Amygdala (tissue), 56 donors: ENCODE results near the gene ZNF366.

ENCODE experiments used
- DNase-seq, 56 donors: peaks; one replicate each; lab custom pipeline; 2025; lab: John Stamatoyannopoulos, UW

ZNF366 gene

GRCh38 chr5:72447751-72448150 is 59.5 kb downstream of the ZNF366 start:
- no peak for DNase-seq

- no peak for DNase-seq
These were observed 61.2 kb downstream of the ZNF366 start for GRCh38 chr5:72445969-72446368.

- DNase-seq = no peak
These were observed 63.3 kb downstream of the ZNF366 start for GRCh38 chr5:72443883-72444282.

GRCh38 chr5:72441862-72442540 is 65.2 kb downstream of the ZNF366 start:
- no peak for DNase-seq

GRCh38 chr5:72441094-72441723 is 66.0 kb downstream of the ZNF366 start:
- DNase-seq = no peak

DNA sequence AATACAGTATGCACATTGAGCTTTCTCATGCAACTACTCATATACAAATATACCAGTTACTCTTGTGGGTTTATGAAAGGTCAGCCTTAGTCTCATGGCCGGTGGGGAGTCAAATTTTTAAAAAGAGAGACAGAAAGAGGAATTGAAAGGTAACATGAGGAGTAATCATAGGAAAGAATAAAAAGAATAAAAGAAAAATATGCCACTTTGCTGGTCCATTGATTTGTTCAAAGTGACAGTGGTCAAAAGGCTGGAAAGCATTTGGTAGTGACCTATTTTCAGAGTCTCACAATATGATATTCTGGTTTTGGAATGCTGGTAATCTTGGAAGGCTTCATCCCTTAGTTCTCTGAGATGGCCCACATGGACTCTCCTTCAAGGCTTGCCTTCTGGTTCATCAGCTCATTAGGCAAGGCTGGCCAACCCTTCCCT is 67.0 kb downstream of the ZNF366 start:
- DNase-seq = no peak

DNA sequence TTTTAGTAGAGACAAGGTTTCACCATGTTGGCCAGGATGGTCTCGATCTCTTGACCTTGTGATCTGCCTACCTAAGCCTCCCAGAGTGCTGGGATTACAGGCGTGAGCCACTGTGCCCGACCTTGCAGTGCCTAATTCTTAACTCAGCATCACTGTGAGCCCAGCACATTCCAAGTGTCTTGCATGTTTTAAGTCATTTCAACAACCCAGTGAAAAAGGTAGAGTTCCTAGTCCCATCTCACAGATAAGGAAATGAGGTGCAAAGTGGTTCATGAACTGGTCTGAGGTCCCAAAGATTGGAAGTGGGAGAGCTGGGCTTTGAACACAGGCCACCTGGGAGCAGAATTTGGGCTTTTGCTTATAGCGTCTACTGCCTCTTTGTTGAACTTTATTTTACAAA is 68.0 kb downstream of the ZNF366 start:
- no peak for DNase-seq

GRCh38 chr5:72438141-72438540 is 69.1 kb downstream of the ZNF366 start:
- DNase-seq = no peak

GRCh38 chr5:72436796-72437471 is 70.3 kb downstream of the ZNF366 start:
- no peak for DNase-seq

- DNase-seq = no peak
These were observed 72.3 kb downstream of the ZNF366 start for GRCh38 chr5:72434781-72435437.

DNA sequence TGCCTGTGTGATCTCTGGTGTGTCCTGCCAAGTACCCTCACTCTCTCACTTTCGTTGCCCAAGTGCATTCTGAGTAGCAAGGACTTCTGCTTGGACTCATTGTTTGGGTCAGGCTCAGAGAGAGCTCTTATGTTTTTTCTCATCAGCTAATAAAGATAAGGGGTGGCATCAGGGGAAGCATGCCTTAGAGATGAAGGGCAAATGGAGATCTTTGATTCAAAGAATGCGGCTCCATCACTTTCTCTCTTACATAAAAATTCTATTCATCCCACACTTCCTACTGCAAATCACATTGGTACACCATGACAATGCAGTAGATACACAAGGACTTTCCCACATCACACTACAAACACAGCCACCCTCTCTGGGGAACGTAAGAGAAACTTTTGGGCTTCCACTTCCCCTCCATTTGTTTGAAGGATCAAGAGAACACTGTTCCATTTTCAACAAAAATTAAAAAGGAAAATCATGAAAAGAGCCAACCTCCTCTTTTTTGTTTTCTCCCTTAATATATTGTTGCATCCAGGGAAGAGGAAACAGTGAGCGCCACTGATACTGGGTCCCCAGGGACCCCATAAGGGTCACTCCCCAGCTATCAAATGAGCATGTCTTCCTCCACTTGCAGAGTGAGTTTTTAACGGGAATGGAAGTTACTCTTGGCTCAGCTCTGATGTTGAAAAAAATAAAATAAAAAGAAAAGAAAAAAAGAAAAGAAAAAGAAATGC is 73.0 kb downstream of the ZNF366 start:
- DNase-seq = no peak

DNA sequence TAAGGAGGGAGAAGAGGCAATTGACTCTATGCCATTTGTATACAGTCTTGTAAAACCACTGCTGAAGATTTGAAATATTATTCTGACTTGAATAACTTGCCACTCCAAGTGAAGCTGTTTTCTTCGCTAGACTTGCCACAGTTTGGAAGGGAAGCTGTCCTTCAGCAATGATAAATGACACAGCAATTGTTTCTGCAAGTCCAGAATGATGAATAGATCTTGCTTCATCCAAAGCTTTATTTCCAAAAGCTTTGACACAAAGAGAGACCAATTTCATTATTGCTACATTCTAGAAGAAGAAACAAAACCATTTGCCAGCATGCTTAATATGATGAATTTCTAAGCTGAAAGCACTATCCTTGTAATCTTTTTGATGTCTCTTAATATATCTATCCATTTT is 73.7 kb downstream of the ZNF366 start:
- DNase-seq = no peak

DNA sequence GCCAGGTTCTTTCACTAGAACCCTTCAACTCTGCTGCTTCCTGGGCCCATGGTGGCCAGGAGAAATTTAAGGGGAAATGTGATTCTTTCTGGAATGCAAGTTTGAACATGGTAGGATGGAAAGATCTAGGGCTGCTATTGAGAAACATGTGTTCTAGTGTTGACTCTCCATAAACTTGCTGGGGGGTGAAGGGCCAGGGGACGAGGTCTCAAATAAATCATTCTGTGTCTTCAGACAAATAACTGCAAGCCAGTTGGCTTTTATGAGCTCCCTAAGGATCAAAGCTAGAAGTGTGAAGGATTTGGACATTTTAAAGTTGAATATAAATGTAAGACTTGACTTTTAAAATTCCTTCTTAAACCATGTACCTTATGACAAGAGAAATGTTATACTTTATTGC is 78.5 kb downstream of the ZNF366 start:
- no peak for DNase-seq

GRCh38 chr5:72427488-72428437 is 79.4 kb downstream of the ZNF366 start:
- DNase-seq = no peak

DNA sequence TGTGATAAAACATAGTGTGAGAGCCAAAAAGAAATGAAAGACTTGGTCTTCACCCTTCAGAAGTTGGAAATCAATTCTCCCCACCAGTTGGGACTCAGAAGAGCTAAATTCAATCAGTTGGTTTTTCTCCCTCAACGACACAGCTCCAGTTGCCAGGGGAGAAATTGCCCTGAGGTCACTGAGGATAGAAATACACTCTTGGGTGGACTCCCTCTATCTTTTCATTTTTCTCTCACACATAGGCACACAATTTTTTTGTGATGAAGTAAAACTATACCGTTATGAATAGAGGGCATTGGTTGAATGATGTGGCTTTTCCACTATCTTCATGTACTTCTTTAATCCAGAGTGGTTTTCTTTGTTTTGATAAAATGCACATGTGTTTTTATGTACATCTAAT is 80.2 kb downstream of the ZNF366 start:
- no peak for DNase-seq

- DNase-seq = no peak
These were observed 81.2 kb downstream of the ZNF366 start for GRCh38 chr5:72426019-72426418.

- no peak for DNase-seq
These were observed 88.9 kb downstream of the ZNF366 start for GRCh38 chr5:72418271-72418670.

GRCh38 chr5:72417333-72418062 is 89.7 kb downstream of the ZNF366 start:
- DNase-seq = no peak
